IMR-90 (cell line): Measurements from ENCODE around the gene SETD2. TPM values are rescaled to one million over a fixed set of nuclear protein-coding genes. Genes with fewer than 3 reads are reported as not detected.

ENCODE experiments used
- ATAC-seq: fragments of 200-7000 bp; cut with Tn5 transposase; 2 replicates; pipeline ENCODE4 v1.9.1; 2020; ENCODE audit warnings: low read depth, mild to moderate bottlenecking, moderate library complexity
- BruUV-seq: library from RNA; stranded (reverse); fragments of 400-500 nt; replicated peaks from 2 replicates; lab custom pipeline; 2021; lab: Mats Ljungman, UMichigan
- CTCF ChIA-PET: fragments of 300-600 bp; formaldehyde crosslinking; extraction: SDS; loops from one replicate; lab custom pipeline; 2021; ENCODE audit warnings: antibody characterized with exemption; lab: Yijun Ruan, JAX
- POLR2A ChIA-PET: fragments of 300-600 bp; sonication (Branson Sonifier 250); formaldehyde crosslinking; loops from one replicate; lab custom pipeline; 2022; ENCODE audit warnings: antibody characterized with exemption; ENCODE audit not compliant: unreplicated experiment; lab: Charles Lee
- DNase-seq: peaks from one replicate; pipeline ENCODE4 v3.0.0; 2013
- H2AFZ ChIP-seq: replicated peaks from 2 replicates; pipeline ENCODE3; 2013; ENCODE audit warnings: low read length, mild to moderate bottlenecking; ENCODE audit not compliant: poor library complexity
- H2AK5ac ChIP-seq: 2 replicates; pipeline ENCODE4 v1.6.1; 2013; ENCODE audit warnings: low read depth, low read length, inconsistent platforms
- H2AK9ac ChIP-seq: replicated peaks from 2 replicates; pipeline ENCODE3; 2013; ENCODE audit warnings: mild to moderate bottlenecking, low read depth, low read length, moderate library complexity; ENCODE audit not compliant: poor library complexity
- H2BK120ac ChIP-seq: 2 replicates; pipeline ENCODE4 v1.6.1; 2013; ENCODE audit warnings: low read depth, low read length, inconsistent platforms
- H2BK15ac ChIP-seq: 3 replicates; pipeline ENCODE4 v1.6.1; 2013; ENCODE audit warnings: low read depth, low read length, inconsistent platforms
- H2BK20ac ChIP-seq: 2 replicates; pipeline ENCODE4 v1.6.1; 2013; ENCODE audit warnings: low read depth, mild to moderate bottlenecking, inconsistent platforms, low read length, moderate library complexity
- H2BK5ac ChIP-seq: 2 replicates; pipeline ENCODE4 v1.6.1; 2013; ENCODE audit warnings: mild to moderate bottlenecking, low read depth, low read length, inconsistent platforms; ENCODE audit not compliant: poor library complexity, severe bottlenecking
- H3K14ac ChIP-seq: replicated peaks from 2 replicates; pipeline ENCODE4 v1.6.1; 2013; ENCODE audit warnings: low read depth, low read length, inconsistent platforms
- H3K18ac ChIP-seq: 2 replicates; pipeline ENCODE4 v1.6.1; 2013; ENCODE audit warnings: low read depth, low read length, control low read depth
- H3K23ac ChIP-seq: 2 replicates; pipeline ENCODE4 v1.6.1; 2013; ENCODE audit warnings: low read depth, low read length, inconsistent platforms
- H3K27ac ChIP-seq: 2 replicates; pipeline ENCODE4 v1.5.1; 2013; ENCODE audit warnings: mild to moderate bottlenecking, control low read depth, low read length; ENCODE audit not compliant: insufficient read depth
- H3K27me3 ChIP-seq: 2 replicates; pipeline ENCODE4 v1.6.1; 2013; ENCODE audit warnings: low read length; ENCODE audit not compliant: control insufficient read depth, insufficient read depth
- H3K36me3 ChIP-seq: 2 replicates; pipeline ENCODE4 v1.6.1; 2013; ENCODE audit warnings: low read length, mixed read lengths; ENCODE audit not compliant: control insufficient read depth, insufficient read depth
- H3K4ac ChIP-seq: 2 replicates; pipeline ENCODE4 v1.6.1; 2013; ENCODE audit warnings: low read depth, low read length, inconsistent platforms
- H3K4me1 ChIP-seq: 2 replicates; pipeline ENCODE4 v1.6.1; 2013; ENCODE audit warnings: low read length, mixed read lengths; ENCODE audit not compliant: control insufficient read depth, insufficient read depth
- H3K4me2 ChIP-seq: 2 replicates; pipeline ENCODE4 v1.6.1; 2013; ENCODE audit warnings: low read depth, mild to moderate bottlenecking, control low read depth, low read length, moderate library complexity
- H3K4me3 ChIP-seq: 2 replicates; pipeline ENCODE4 v1.5.1; 2013; ENCODE audit warnings: low read depth, mild to moderate bottlenecking, control low read depth, low read length, moderate library complexity; ENCODE audit not compliant: insufficient read depth
- H3K56ac ChIP-seq: 2 replicates; pipeline ENCODE4 v1.6.1; 2013; ENCODE audit warnings: low read length, inconsistent platforms; ENCODE audit not compliant: insufficient read depth; ENCODE audit errors: extremely low read depth
- H3K79me1 ChIP-seq, 2 experiments: 2 replicates each; pipeline ENCODE4 v1.6.1; 2013; ENCODE audit warnings: low read length in 2 of 2, inconsistent platforms in 1 of 2, low read depth in 1 of 2
- H3K9ac ChIP-seq: 2 replicates; pipeline ENCODE4 v1.6.1; 2013; ENCODE audit warnings: low read depth, low read length, control low read depth
- H3K9me1 ChIP-seq: 2 replicates; pipeline ENCODE4 v1.6.1; 2013; ENCODE audit warnings: low read length, inconsistent platforms; ENCODE audit not compliant: insufficient read depth
- H3K9me3 ChIP-seq: 2 replicates; pipeline ENCODE4 v1.6.1; 2013; ENCODE audit warnings: low read length; ENCODE audit not compliant: control insufficient read depth, insufficient read depth
- H4K20me1 ChIP-seq: 2 replicates; pipeline ENCODE4 v1.6.1; 2013; ENCODE audit warnings: low read length, inconsistent platforms; ENCODE audit not compliant: insufficient read depth
- H4K5ac ChIP-seq: 2 replicates; pipeline ENCODE4 v1.6.1; 2013; ENCODE audit warnings: mild to moderate bottlenecking, low read depth, low read length, control low read depth
- H4K8ac ChIP-seq, 2 experiments: 2 replicates each; pipeline ENCODE4 v1.6.1; 2013; ENCODE audit warnings: low read depth in 2 of 2, low read length in 2 of 2, control low read depth in 1 of 2, inconsistent platforms in 1 of 2
- H4K91ac ChIP-seq: 2 replicates; pipeline ENCODE4 v1.6.1; 2013; ENCODE audit warnings: low read depth, low read length, inconsistent platforms; ENCODE audit not compliant: insufficient read depth
- BHLHE40 ChIP-seq: fragments of 150-350 bp; IDR thresholded peaks from 2 replicates; pipeline ENCODE4 v1.6.1; 2016; ENCODE audit warnings: mild to moderate bottlenecking, low read depth, low read length
- CEBPB ChIP-seq: IDR thresholded peaks from 2 replicates; pipeline ENCODE4 v1.6.1; 2012; ENCODE audit warnings: low read depth, low read length, improper control_type of control experiment
- CHD1 ChIP-seq: IDR thresholded peaks from 2 replicates; pipeline ENCODE4 v1.6.1; 2012; ENCODE audit warnings: low read depth, low read length, improper control_type of control experiment
- CTCF ChIP-seq: conservative IDR thresholded peaks from 2 replicates; pipeline ENCODE4 v1.5.1; 2012; ENCODE audit warnings: mild to moderate bottlenecking, low read depth, low read length, improper control_type of control experiment
- ELK1 ChIP-seq: fragments of 150-350 bp; IDR thresholded peaks from 2 replicates; pipeline ENCODE4 v1.6.1; 2016; ENCODE audit warnings: low read depth, mild to moderate bottlenecking, low read length, moderate library complexity, borderline replicate concordance
- FOS ChIP-seq: fragments of 150-350 bp; IDR thresholded peaks from 2 replicates; pipeline ENCODE4 v1.6.1; 2016; ENCODE audit warnings: low read depth, low read length
- MXI1 ChIP-seq: IDR thresholded peaks from 2 replicates; pipeline ENCODE4 v1.6.1; 2012; ENCODE audit warnings: low read depth, mild to moderate bottlenecking, low read length, moderate library complexity, borderline replicate concordance
- NFE2L2 ChIP-seq: fragments of 150-350 bp; IDR thresholded peaks from 2 replicates; pipeline ENCODE4 v1.6.1; 2016; ENCODE audit warnings: low read depth, mild to moderate bottlenecking, low read length
- POLR2A ChIP-seq: IDR thresholded peaks from 2 replicates; pipeline ENCODE4 v1.6.1; 2012; ENCODE audit warnings: mild to moderate bottlenecking, low read depth, low read length
- RAD21 ChIP-seq: IDR thresholded peaks from 2 replicates; pipeline ENCODE4 v1.6.1; 2012; ENCODE audit warnings: low read length, improper control_type of control experiment
- RCOR1 ChIP-seq: IDR thresholded peaks from 2 replicates; pipeline ENCODE4 v1.6.1; 2012; ENCODE audit warnings: mild to moderate bottlenecking, low read length, improper control_type of control experiment; ENCODE audit not compliant: insufficient replicate concordance
- SMC3 ChIP-seq: fragments of 150-350 bp; IDR thresholded peaks from 2 replicates; pipeline ENCODE4 v1.6.1; 2016; ENCODE audit warnings: low read depth, mild to moderate bottlenecking, antibody characterized with exemption, low read length, moderate library complexity
- USF2 ChIP-seq: fragments of 150-350 bp; IDR thresholded peaks from 2 replicates; pipeline ENCODE4 v1.6.1; 2017; ENCODE audit warnings: mild to moderate bottlenecking, antibody characterized with exemption, low read length, low read depth
- WGBS, 2 experiments: methylation state at CpG; one replicate each; pipeline versions ENCODE4 v1.1.5 to v1.1.7; 2013; ENCODE audit warnings: missing lambda C conversion rate in 2 of 2; ENCODE audit not compliant: insufficient read length in 1 of 2; ENCODE audit errors: extremely low coverage in 2 of 2; 5-methylcytosine and 5-hydroxymethylcytosine counted together
- dilution Hi-C: fragments of 300-500 bp; cut with HindIII; formaldehyde crosslinking; loops from one replicate; pipeline ENCODE4 v1.14.3; 2018; ENCODE audit warnings: low sequenced_read_pairs; ENCODE audit not compliant: unreplicated experiment
- in situ Hi-C: fragments of 300-500 bp; cut with MboI; formaldehyde crosslinking; loops from 3 replicates; pipeline ENCODE4 v1.14.3; 2019; ENCODE audit warnings: low sequenced_read_pairs, inconsistent platforms, mixed read lengths
- intact Hi-C: fragments of 100-400 bp; cut with micrococcal nuclease; formaldehyde crosslinking; loops from 2 replicates; pipeline ENCODE4 v1.10.0; 2022
- polyA plus RNA-seq, 3 experiments: library from polyadenylated mRNA; depleted of rRNA; stranded (reverse); fragments of >200 nt; gene quantifications; 2 replicates each; pipeline ENCODE4 v1.2.3, GENCODE V29; 2012; ENCODE audit warnings: low replicate concordance in 1 of 3
- total RNA-seq: library from RNA; depleted of rRNA; stranded (reverse); fragments of >200 nt; gene quantifications from 2 replicates; pipeline ENCODE4 v1.2.3, GENCODE V29; 2012

SETD2 gene
- total and polyA plus RNA-seq, 2 of the 4 experiments (the other 2 are of a cell fraction), result 18.3 to 20.1 TPM

- H3K4ac ChIP-seq, result no peak overlapping the region
- H4K8ac ChIP-seq, result no peak overlapping the region
- no peak overlapping the region for H2AK5ac ChIP-seq
- peaks cover 9% of the 10 kb centered on the region for H3K4me1 ChIP-seq
- no peak overlapping the region for H2AFZ ChIP-seq
- in situ Hi-C loops (no loop called here), dilution Hi-C loops (no loop called here), intact Hi-C loops (no loop called here)
- H3K9me3 ChIP-seq, result no peaks in the 10 kb centered on the region
- no peak overlapping the region for H4K5ac ChIP-seq
- no peak for ATAC-seq
- H3K9ac ChIP-seq, result no peak overlapping the region
- WGBS, 2 experiments, result no CpG with 5 or more reads among the region's 5 CpGs
- no peak overlapping the region for H3K18ac ChIP-seq
- no peak overlapping the region for H3K4me3 ChIP-seq
- POLR2A ChIA-PET, result no interaction called here
- H2BK15ac ChIP-seq, result no peak overlapping the region
- no peak overlapping the region for H2BK120ac ChIP-seq
- CTCF ChIA-PET, result interaction anchor here (1.5 kb wide), 1 partner anchor 46 kb away, joined by 3 read pairs; no protein-coding TSS in a partner anchor
- no peak overlapping the region for H3K14ac ChIP-seq
- no peak overlapping the region for H3K56ac ChIP-seq
- no peak overlapping the region for H2BK20ac ChIP-seq
- no peaks in the 10 kb centered on the region for H4K20me1 ChIP-seq
- no peak overlapping the region for H3K23ac ChIP-seq
- peaks cover 7% of the 10 kb centered on the region for H3K9me1 ChIP-seq
- H3K4me2 ChIP-seq, result no peak overlapping the region
- H2AK9ac ChIP-seq, result no peak overlapping the region
- H2BK5ac ChIP-seq, result no peak overlapping the region
- no peak for TF ChIP-seq POLR2A
- no peak for TF ChIP-seq FOS
- TF ChIP-seq CHD1, result no peak
- no peak for TF ChIP-seq RCOR1
- TF ChIP-seq ELK1, result no peak
- TF ChIP-seq CTCF, result no peak
- no peak for TF ChIP-seq RAD21
- no peak for TF ChIP-seq CEBPB
- no peak for TF ChIP-seq USF2
- no peak for TF ChIP-seq BHLHE40
- no peak for TF ChIP-seq MXI1
- TF ChIP-seq SMC3, result no peak
- no peak for TF ChIP-seq NFE2L2
- H3K79me1 ChIP-seq, result peaks cover 0 to 26% of the 10 kb centered on the region in 2 experiments; a peak in 2 of 4 replicates
- no peak overlapping the region for H3K27ac ChIP-seq
- H3K27me3 ChIP-seq, result no peaks in the 10 kb centered on the region
- no peak overlapping the region for H4K91ac ChIP-seq
- no peaks in the 10 kb centered on the region for H3K36me3 ChIP-seq
- DNase-seq, result no peak
- no TSS peak for BruUV-seq
Observed at GRCh38 chr3:46981932-46982471, 181.9 kb downstream of the SETD2 start.
